HG02759 (cell line): Measurements from ENCODE around the gene RNF32.
"Not testable (repeated sequence)": the region's sequence is repeated elsewhere in the genome, so short reads cannot be mapped to it uniquely, and the experiment has no call there.

Experiments
- ATAC-seq: cut with Tn5 transposase; IDR thresholded peaks from one replicate; pipeline ENCODE4 v1.9.1; 2021; ENCODE audit warnings: mild to moderate bottlenecking, moderate library complexity; ENCODE audit not compliant: unreplicated experiment

Gene RNF32

DNA sequence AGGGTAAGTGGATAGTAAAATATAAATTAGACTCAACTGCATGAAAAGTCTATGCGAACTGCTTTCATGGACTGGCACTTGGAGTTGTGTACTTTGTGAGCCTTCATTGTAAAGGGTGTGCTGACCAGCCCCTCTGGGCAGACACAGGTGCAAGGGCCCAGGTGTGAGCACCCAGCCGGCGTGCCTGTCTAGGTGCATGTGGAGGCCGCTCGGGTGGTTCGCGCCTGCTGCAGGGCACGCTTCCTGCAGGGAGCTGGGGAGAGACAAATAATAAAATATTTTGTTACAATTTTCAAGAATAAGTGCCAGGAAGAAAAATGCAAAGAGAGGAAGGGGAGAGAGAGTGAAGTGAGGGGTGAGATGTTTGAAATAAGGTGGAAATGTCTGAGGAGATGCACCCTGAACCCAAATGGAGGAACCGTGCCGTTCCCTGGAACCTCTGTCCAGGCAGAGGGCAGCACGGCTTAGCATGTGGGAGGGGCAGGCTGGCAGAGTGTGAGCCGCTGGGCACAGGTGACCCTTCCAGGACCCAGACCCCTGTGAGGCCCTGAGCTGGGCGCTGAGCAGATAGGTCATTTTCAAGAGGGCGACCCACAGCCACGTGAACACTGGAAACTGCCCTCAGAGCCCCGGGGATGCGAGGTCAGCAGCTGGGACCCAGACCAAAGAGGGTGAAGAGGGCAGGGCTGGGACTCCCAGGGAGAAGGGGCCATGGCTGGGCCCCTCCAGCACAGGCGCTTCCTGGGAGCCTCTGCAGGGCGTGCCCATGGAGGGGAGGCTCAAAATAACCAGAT lies 28.7 kb downstream of the RNF32 start:
- ATAC-seq: no peak

DNA sequence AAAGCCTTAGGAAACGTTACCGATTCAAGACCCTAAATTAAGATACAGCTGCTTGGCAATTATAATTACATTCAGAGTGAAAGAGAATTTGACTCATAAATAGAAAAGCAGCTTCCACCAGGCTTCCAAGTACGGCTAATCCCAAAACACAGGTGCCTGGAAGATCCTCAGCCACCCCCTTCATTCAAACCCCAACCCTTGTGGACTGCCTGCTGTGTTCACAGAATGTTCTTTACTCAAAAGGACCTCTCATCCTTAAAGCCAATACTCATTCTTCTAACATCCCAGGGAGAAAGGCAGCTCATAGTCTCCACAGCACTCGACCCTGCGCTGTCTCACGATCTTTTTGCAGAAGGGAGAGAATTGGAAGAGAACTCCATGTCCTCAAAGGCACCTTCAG lies 32.9 kb downstream of the RNF32 start:
- no peak for ATAC-seq

DNA sequence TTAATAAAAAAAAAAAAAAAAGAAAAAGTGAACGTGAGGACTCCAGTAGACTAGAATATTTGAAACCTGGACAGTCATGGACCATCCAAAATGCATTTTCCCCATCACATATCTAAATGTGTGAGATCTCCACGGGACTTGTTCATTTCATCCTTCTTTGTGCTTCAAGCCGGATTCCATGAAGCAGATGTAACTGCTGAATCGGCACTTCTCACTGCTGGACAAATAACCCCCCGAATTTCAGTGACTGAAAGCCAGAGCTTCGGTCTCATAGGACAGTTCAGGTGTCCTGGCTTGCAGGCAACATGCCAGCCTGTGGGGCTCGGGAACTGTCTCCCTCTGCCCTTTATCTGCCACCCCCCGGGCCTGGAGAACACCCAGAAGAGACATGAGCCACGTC lies 33.3 kb downstream of the RNF32 start:
- ATAC-seq: no peak

DNA sequence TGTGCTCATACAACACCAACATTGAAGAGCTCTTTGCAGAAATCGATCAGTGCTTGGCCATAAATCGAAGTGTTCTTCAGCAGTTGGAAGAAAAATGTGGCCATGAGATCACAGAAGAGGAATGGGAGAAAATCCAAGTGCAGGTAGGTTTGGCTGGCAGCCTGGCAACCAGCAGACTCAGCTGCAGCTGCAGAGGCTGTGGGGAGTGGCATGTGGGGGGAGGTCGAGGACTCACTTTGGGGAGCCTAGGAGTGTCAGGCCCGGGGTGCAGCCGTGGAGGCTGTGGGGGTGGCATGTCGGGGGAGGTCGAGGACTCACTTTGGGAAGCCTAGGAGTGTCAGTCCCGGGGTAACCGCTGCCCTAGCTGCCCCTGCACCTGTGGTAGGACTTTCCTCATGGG lies 35.1 kb downstream of the RNF32 start:
- ATAC-seq: no peak

DNA sequence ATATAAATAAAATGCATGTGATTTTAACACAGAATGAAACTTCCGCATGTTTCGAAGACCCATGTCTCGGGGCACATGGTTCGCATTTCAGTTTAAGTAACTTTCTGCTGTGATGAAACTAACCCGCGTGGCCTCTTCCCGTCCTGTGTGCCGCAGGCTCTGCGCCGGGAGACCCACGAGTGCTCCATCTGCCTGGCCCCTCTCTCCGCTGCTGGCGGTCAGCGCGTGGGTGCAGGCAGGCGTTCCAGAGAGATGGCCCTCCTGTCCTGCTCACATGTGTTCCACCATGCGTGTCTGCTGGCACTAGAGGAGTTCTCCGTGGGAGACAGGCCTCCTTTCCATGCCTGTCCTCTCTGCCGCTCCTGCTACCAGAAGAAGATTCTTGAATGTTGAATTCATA lies 35.7 kb downstream of the RNF32 start:
- ATAC-seq: no peak

DNA sequence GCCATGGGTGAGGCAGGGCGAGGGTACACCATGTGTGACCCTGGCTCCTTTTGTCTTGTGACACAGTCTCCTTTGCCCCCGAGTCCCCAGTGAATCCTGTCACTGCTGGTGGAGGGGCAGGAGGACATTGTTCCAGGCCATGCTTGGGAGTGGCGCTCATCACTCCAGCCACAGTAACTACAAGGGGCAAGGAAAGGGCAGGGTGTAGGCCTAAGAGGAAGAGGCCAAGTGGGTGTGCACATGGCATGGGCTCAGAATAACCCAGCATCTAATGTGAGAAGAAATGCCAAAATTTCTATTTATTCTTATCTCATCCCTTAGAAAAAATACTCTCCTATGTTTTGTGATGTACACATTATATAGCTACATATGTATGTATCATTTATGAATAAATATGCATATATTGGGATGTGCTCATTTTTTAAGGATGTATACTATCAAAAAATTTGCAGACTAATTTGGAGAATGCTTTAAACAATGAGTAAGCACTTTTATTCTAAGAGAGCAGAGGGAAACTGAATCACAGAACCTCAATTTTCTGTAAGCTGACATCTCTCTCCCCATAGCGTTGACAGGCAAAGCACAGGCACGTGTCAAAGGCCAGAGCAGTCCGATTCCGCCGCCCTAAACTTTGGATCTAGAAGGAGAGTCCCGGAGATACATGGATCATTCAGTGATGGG lies 36.9 kb downstream of the RNF32 start:
- ATAC-seq: no peak

DNA sequence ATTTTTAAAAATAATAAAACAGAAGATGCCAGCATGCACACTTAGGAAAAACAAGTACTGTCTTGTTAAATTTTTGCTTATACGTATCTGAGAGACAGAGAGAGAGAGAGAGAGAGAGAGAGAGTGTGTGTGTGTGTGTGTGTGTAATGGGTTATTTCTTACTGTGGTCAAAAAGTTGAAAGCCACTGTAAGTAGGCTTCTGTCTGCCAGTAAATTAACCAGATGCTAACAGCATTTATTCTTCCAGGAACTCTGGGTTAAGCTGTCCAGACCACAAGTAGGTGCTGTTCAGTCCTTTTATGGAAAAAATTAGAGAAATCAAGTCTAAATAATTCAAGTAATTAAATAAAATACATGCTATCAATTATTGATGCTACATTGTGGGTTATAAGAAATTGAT lies 39.7 kb downstream of the RNF32 start:
- no peak for ATAC-seq

DNA sequence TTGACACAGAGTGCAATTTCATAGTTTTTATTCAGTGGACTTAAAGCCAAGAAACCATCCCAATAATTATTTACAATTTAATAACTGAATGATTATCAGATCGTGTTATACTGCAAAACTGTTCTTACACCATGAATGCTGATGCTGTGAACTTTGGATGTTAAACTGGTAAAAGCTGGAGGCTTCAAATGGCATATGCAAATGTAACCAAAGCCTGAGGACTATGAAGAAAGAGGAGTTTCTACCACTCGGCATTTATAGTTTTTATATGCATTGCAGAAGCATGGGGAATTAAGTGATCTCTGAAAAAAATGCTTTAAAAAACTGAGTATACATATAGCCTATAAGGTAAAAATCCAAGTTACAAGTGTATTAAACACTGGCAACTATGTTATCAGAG lies 42.4 kb downstream of the RNF32 start:
- ATAC-seq: no peak

DNA sequence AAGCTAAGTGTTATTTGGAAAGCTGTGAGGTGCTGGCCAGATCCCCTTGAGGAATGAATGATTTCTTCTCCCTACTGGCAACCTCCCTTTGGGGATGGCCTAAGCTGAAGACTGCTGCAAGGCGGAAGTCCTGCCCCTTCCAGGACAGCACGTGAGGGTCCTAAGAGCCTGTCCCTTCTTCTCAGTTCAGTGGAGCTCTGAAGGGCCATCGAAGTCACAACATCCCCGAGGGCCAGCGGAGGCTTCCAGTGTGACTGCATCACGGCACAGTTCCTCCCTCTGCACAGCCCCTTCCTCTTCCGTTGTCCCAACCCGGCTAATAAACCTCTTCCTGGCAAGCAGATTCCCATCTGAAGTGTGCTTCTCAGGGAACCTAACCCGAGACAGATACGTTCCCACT lies 43.7 kb downstream of the RNF32 start:
- no peak for ATAC-seq

DNA sequence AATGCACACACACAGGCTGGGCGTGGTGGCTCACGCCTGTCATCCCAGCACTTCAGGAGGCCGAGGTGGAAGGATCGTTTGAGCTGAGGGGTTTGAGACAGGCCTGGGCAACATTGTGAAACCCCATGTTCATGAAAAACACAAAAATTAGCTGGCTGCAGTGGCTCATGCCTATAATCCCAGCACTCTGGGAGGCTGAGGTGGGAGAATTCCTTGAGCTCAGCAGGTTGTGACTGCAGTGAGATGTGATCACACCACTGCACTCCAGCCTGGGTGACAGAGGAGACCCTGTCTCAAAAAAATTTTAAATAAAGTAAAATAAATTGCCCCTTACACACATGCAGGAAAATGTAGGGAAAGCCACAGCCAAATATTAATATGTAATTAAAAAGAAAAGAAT lies 44.1 kb downstream of the RNF32 start:
- no peak for ATAC-seq

DNA sequence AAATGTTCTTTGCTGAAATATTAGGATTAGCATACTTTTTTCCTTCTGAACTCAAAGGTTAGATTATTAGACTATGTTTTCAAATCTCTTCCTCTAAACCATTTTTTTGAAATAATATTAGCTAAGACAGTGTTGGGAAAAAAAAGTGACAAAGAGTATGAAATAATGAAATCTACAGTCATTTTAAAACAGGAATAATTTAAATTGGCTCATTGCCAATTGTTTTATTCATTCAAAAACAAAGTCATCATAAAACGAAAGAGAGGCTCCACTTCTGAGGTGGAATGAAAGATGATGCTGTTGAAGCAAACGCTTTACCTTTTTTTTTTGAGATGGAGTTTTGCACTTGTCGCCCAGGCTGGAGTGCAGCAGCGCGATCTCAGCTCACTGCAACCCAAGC lies 51.2 kb downstream of the RNF32 start:
- no peak for ATAC-seq

DNA sequence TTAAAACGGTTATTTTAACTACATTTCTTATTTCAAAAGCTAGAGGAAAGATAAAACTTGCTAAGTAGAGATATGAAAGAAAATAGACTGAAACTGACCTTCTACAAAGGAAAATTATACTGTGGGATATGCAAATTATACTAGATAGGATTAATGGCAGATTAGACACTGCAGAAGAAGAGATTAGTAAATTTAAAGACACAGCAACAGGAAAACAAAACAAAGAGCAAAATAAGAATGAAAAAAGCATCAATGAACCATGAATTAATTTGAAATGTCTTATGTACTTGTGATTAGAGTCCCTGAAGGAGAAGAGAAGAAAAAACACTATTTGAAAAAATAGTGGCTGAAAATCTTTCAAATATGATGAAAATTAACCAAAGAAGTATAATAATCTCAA lies 52.3 kb downstream of the RNF32 start:
- no peak for ATAC-seq

DNA sequence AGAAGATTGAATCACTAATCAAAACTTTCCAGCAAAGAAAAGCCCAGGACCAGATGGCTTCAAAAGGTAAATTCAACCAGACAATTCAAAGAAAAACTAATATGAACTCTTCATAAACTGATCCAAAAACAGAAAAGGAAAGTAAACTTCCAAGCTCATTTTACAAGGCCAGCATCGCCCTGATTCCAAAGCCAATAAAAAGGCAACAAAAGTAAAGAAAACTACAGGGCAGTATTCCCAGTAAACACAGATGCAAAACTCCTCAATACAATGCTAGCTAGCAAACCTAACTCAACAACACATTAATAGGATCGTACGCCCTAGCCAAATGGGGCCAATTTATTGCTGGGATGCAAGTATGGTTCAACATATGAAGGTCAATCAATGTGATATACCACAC lies 53.1 kb downstream of the RNF32 start:
- ATAC-seq: no peak

DNA sequence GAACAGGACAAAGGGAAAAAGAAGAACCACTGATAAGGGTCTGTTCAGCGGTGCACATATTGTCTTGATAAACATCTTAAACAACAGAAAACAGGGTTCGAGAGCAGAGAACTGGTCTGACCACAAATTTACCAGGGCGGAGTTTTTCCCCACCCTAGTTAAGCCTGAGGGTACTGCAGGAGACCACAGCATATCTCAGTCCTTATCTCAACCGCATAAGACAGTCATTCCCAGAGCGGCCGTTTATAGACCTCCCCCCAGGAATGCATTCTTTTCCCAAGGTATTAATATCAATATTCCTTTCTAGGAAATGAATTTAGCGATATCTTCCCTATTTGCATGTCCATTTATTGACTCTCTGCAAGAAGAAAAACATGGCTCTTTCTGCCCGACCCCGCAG lies 56.7 kb downstream of the RNF32 start:
- ATAC-seq: not testable (repeated sequence)

DNA sequence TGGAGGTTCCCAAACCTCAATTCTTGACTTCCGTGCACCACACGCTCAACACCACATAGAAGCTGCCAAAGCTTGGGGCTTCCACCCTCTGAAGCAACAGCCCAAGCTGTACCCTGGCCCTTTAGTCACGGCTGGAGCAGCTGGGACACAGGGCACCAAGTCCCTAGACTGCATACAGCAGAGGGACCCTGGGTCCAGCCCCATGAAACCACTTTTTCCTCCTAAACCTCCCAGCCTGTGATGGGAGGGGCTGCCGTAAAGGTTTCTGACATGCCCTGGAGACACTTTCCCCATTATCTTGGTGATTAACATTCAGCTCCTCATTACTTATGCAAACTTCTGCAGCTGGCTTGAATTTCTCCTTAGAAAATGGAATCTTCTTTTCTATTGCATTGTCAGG lies 57.9 kb downstream of the RNF32 start:
- ATAC-seq: not testable (repeated sequence)

DNA sequence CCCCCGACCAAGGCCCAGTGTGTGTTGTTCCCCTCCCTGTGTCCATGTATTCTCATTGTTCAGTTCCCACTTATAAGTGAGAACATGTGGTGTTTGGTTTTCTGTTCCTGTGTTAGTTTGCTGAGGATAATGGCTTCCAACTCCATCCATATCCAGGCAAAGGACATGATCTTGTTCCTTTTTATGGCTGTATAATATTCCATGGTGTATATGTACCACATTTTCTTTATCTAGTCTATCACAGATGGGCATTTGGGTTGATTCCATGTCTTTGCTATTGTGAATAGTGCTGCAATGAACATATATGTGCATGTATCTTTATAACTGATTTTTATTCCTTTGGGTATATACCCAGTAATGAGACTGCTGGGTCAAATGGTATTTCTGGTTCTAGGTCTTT lies 61.2 kb downstream of the RNF32 start:
- not testable (repeated sequence) for ATAC-seq

DNA sequence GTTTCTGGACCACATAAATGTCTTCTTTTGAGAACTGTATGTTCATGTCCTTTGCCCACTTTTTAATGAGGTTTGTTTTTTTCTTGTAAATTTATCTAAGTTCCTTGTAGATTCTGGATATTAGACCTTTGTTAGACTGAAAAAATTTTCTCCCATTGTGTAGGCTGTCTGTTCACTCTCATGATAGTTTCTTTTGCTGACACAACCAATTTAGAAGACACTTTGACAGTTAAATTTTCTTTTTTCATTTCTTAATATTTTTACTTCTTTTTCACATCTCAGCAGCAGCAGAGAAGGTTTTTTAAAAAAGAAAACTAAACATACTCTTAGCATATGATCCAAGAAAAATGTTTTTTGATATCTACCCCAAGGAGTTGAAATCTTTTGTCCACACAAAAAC lies 61.8 kb downstream of the RNF32 start:
- no peak for ATAC-seq

DNA sequence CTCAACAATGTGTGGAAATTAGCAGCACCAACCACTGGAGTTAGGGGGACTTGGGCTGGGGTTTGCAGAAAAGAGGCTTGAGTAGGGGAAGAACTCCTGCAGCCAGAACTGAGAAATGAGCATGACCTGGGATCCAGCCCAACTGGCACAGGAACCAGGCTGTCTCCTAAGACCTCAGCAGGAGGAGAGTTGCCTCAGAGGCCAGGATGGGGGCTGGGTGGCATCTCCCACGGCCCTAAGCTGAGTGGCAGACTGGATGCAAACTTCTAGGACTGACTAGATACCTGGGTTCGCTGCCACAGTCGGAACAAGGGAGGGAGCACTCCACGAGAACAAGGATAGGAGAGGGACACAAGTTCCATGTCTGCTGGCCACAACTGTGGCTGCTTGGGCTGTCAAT lies 62.6 kb downstream of the RNF32 start:
- no peak for ATAC-seq

DNA sequence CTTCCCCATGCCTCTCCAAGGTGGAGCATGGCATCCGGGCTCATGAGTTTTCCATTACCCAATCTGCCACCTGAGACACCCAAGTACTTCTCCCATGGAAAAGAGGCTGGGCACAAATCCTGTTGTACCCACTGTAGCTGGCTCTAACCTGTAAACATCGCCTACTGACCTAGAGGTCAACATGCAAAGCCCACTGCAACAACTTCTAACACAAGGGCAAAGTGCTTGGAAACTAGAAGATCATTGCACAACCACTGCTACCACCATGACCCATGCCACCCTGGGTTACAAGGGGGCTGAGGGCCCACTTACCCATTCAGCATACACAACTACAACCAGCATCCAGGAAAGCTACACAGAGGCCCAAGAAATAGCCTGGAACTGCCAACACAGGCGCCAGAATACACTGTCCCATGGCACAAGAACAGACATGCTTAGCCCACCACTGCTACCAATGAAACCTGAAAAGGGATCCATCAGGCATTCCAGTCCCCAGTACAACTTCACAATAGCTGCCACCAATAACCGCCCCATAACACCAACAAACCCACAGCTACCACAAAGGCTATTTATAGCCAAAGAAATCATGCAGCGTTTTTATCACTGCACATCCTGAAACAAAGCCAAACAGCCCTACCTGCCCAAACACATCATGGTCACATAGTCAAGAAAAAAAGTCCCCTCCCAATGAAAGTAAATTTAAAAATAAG lies 63.4 kb downstream of the RNF32 start:
- ATAC-seq: no peak

DNA sequence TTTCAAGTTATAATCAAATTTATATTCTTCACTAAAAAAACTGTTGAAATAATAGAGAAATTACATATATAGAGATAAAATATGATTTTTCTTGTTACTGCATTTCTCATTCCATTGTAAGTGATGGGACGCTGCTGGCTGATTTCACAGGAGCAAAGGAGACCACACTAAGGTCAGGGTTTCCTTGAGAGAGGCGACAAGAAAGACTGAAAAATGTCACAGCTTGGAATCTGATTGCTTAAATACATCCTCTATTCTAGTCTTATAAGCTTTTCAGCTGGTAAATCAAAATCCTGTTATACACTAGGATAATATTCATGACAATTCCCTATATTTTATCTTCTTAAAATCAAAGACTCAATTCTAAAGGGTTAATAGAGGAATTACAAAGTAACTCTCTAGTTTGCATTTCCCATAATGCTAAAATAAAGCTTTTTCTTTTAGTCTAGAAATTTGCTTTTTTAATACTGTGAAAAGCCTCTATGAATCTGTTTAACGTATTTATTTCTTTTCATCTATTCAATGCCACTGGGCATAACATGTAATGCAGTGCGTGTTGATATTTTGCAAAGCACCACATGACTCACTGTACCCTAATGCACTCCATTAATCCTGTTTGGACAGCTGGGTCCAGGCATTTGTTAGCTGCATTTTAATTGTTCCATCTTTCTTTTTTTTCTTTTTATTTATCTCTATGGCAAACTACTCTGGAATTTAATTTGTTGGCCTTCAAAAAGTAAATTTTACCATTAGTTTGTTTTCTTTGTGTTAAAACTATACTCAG lies 81.7 kb downstream of the RNF32 start:
- no peak for ATAC-seq

DNA sequence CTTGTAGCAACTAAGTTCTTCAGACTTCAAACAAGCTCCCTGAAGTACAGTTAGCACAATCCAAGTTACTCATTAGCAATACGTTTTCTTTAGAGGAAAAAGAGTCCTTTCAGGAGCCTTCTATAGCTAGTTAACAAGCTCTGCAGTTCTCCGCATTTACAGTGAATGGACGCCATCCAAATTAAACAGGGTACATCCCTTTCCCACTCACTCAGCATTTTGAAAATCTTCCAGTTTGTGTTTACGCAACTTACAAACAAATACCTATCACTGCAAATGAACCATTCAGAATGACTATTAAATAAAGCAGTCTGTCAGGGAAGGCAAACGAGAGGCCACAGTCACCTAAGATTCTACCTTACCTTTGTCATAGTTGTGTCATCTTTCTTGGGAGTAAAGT lies 84.5 kb downstream of the RNF32 start:
- no peak for ATAC-seq
